ENCODE results near the gene MAST2.

Gene MAST2

DNA sequence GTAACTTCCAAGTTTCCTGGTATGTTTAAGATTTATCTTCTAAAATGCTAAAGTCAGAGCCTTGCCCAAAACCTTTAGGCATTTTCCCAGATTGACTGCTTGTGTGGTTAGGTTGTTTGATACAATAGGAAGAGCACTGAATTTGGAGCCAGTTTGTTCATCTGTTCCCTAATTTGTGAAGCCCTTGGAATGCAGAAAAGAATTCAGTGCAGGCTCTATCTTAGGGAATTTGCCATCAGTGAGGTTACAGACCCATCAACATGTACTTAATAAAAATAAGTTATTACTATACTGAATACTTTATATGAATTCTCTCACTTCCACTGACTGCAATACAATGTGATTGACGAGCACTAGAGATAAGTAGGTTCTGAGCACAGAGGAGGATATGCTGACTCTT is 208.8 kb downstream of the MAST2 start:
- H3K4me3 ChIP-seq (ENCODE audit: low read depth, low read length) = no peak overlapping the region
- DNase-seq (ENCODE audit: low read depth) = no peak
- TF ChIP-seq POLR2A (IDR thresholded peaks at IDR 0.05; ENCODE audit: extremely low read depth, insufficient read length) (no peak), MAX (IDR thresholded peaks at IDR 0.05; ENCODE audit: low read depth, low read length) (no peak), MYC (IDR thresholded peaks at IDR 0.05; ENCODE audit: low read depth, low read length) (no peak)
- TF ChIP-seq, protein P1, sequence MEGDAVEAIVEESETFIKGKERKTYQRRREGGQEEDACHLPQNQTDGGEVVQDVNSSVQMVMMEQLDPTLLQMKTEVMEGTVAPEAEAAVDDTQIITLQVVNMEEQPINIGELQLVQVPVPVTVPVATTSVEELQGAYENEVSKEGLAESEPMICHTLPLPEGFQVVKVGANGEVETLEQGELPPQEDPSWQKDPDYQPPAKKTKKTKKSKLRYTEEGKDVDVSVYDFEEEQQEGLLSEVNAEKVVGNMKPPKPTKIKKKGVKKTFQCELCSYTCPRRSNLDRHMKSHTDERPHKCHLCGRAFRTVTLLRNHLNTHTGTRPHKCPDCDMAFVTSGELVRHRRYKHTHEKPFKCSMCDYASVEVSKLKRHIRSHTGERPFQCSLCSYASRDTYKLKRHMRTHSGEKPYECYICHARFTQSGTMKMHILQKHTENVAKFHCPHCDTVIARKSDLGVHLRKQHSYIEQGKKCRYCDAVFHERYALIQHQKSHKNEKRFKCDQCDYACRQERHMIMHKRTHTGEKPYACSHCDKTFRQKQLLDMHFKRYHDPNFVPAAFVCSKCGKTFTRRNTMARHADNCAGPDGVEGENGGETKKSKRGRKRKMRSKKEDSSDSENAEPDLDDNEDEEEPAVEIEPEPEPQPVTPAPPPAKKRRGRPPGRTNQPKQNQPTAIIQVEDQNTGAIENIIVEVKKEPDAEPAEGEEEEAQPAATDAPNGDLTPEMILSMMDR (IDR thresholded peaks at IDR 0.05; ENCODE audit: low read depth, low read length) = no peak

DNA sequence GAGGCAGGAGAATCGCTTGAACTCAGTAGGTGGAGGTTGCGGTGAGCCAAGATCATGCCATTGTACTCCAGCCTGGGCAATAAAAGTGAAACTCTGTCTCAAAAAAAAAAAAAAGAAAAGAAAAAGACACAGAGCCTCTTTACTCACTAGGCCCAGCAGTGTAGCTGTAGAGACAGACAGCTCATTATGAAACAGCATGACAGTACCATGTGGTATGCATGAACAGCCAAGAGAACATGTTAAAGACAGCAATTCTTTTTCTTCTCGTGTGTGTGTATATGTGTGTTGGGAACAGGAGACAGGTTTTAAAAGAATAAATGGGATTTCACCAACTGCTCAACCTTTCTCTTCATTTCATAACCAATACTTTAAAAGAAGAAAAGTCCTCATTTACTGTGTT is 210.2 kb downstream of the MAST2 start:
- no peak overlapping the region for H3K4me3 ChIP-seq (ENCODE audit: low read depth, low read length)
- TF ChIP-seq, protein P1 (IDR thresholded peaks at IDR 0.05; ENCODE audit: low read depth, low read length) = no peak
- TF ChIP-seq MAX (IDR thresholded peaks at IDR 0.05; ENCODE audit: low read depth, low read length) (no peak), MYC (IDR thresholded peaks at IDR 0.05; ENCODE audit: low read depth, low read length) (no peak), POLR2A (IDR thresholded peaks at IDR 0.05; ENCODE audit: extremely low read depth, insufficient read length) (no peak)
- DNase-seq (ENCODE audit: low read depth) = no peak

GRCh38 chr1:46017876-46018503 is 214.6 kb downstream of the MAST2 start:
- peak; percentile 32 for DNase-seq (ENCODE audit: low read depth)
- TF ChIP-seq, protein P1 (IDR thresholded peaks at IDR 0.05; ENCODE audit: low read depth, low read length) = no peak
- no peak for TF ChIP-seq MYC (IDR thresholded peaks at IDR 0.05; ENCODE audit: low read depth, low read length)
- TF ChIP-seq POLR2A (IDR thresholded peaks at IDR 0.05; ENCODE audit: extremely low read depth, insufficient read length) = no peak
- TF ChIP-seq MAX (IDR thresholded peaks at IDR 0.05; ENCODE audit: low read depth, low read length) = no peak

GRCh38 chr1:46019348-46019747 is 215.9 kb downstream of the MAST2 start:
- TF ChIP-seq, protein P1 (IDR thresholded peaks at IDR 0.05; ENCODE audit: low read depth, low read length) = no peak
- TF ChIP-seq MYC (IDR thresholded peaks at IDR 0.05; ENCODE audit: low read depth, low read length) = no peak
- TF ChIP-seq MAX (IDR thresholded peaks at IDR 0.05; ENCODE audit: low read depth, low read length) = no peak
- no peak for TF ChIP-seq POLR2A (IDR thresholded peaks at IDR 0.05; ENCODE audit: extremely low read depth, insufficient read length)
- DNase-seq (ENCODE audit: low read depth) = no peak
- no peak overlapping the region for H3K4me3 ChIP-seq (ENCODE audit: low read depth, low read length)

More at GRCh38 chr1:46017876-46018503, 214.6 kb downstream of the MAST2 start:
- no peak overlapping the region for H3K4me3 ChIP-seq (ENCODE audit: low read depth, low read length)

DNA sequence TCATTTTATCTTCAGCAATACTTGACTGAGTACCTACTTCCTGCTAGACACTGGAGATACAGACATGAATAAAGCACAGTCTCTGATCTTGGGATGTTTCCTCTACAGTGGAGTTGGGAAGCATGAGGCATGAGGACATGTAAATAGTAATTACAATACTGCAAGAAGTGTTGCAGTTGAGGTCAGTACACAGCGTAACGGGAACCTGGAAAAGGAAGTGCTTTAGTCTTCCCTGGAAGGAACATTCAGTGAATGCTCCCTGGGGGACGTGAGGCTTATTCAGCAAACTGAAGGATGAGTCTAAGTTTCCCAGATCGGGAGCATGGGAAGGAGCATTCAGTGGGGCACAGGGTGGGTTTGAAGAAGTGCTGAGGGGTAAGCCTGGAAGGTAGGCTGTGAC is 216.6 kb downstream of the MAST2 start:
- TF ChIP-seq MAX (IDR thresholded peaks at IDR 0.05; ENCODE audit: low read depth, low read length) (no peak), POLR2A (IDR thresholded peaks at IDR 0.05; ENCODE audit: extremely low read depth, insufficient read length) (no peak)
- H3K4me3 ChIP-seq (ENCODE audit: low read depth, low read length) = no peak overlapping the region
- no peak for DNase-seq (ENCODE audit: low read depth)

DNA sequence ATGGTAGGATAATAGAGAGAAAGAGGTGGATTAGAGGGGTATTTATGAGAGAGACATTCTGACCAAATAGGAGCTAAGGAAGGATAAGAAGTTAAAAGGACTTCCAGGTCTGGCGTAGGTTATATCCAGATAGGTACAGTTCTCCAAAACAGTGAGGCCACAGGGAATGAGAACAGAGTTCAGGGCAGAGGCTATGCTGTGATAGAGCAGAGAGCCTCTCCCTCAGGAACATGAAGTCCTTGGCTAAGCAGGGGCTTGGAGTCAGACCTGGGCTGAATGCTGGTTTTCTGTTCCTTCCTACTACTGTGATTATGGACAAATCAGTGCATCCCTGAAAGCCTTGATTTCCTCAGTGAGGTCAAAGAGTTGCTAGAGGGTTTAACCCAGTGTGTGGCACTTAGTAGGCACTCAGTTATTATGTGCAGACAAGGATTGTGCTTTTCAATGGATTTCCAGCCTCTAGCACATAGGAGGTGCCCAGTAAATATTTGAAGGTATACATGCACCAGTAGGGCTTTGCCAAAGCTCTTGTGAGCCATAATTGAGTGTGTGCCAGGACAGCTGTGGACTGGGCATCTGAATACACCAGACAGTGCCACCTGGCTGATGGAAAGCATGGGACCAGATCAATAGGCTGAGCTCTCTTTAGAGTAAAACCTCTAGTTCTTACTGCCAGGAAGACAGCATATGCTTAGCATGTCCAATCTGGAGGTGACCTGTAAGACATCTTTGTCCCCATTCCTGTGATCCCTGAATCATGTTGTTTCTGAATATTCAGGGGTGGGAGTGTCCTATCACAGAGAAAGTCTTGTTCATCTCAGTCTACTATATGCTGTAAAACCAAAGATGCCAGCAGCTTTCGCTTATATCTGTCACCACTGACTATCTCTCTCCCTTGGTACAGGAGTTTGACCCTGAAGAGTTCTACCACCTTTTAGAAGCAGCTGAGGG is 217.9 kb downstream of the MAST2 start:
- H3K4me3 ChIP-seq (ENCODE audit: low read depth, low read length) = no peak overlapping the region
- TF ChIP-seq, protein P1 (IDR thresholded peaks at IDR 0.05; ENCODE audit: low read depth, low read length) = no peak
- TF ChIP-seq POLR2A (IDR thresholded peaks at IDR 0.05; ENCODE audit: extremely low read depth, insufficient read length) = no peak
- no peak for TF ChIP-seq MYC (IDR thresholded peaks at IDR 0.05; ENCODE audit: low read depth, low read length)
- TF ChIP-seq MAX (IDR thresholded peaks at IDR 0.05; ENCODE audit: low read depth, low read length) = no peak
- DNase-seq (ENCODE audit: low read depth) = no peak
